Muscle layer of duodenum (tissue), 2 donors: ENCODE measurements around the gene VASH1.

ENCODE experiments used
- H3K27ac ChIP-seq: one replicate; pipeline ENCODE4 v1.7.0; 2013; ENCODE audit warnings: mild to moderate bottlenecking, low read length
- H3K27me3 ChIP-seq: one replicate; pipeline ENCODE4 v1.7.0; 2013; ENCODE audit warnings: low read depth, mild to moderate bottlenecking, control low read depth, low read length
- H3K36me3 ChIP-seq, 2 donors: one replicate each; pipeline ENCODE4 v1.7.0; 2013; ENCODE audit warnings: low read length in 2 of 2, control low read depth in 1 of 2, mild to moderate bottlenecking in 1 of 2; ENCODE audit not compliant: insufficient read depth in 2 of 2, control insufficient read depth in 1 of 2
- H3K4me1 ChIP-seq, 2 donors: one replicate each; pipeline ENCODE4 v1.7.0; 2013; ENCODE audit warnings: low read length in 2 of 2, mild to moderate bottlenecking in 2 of 2, control low read depth in 1 of 2, moderate library complexity in 1 of 2; ENCODE audit not compliant: insufficient read depth in 2 of 2, control insufficient read depth in 1 of 2
- H3K4me3 ChIP-seq, 2 donors: one replicate each; pipeline ENCODE4 v1.7.0; 2013; ENCODE audit warnings: low read length in 2 of 2, low read depth in 1 of 2, mild to moderate bottlenecking in 1 of 2
- H3K9me3 ChIP-seq, 2 donors: one replicate each; pipeline ENCODE4 v1.7.0; 2013; ENCODE audit warnings: low read length in 2 of 2, control low read depth in 1 of 2, mild to moderate bottlenecking in 1 of 2; ENCODE audit not compliant: control insufficient read depth in 1 of 2
- donor health status: healthy.

Gene VASH1

DNA sequence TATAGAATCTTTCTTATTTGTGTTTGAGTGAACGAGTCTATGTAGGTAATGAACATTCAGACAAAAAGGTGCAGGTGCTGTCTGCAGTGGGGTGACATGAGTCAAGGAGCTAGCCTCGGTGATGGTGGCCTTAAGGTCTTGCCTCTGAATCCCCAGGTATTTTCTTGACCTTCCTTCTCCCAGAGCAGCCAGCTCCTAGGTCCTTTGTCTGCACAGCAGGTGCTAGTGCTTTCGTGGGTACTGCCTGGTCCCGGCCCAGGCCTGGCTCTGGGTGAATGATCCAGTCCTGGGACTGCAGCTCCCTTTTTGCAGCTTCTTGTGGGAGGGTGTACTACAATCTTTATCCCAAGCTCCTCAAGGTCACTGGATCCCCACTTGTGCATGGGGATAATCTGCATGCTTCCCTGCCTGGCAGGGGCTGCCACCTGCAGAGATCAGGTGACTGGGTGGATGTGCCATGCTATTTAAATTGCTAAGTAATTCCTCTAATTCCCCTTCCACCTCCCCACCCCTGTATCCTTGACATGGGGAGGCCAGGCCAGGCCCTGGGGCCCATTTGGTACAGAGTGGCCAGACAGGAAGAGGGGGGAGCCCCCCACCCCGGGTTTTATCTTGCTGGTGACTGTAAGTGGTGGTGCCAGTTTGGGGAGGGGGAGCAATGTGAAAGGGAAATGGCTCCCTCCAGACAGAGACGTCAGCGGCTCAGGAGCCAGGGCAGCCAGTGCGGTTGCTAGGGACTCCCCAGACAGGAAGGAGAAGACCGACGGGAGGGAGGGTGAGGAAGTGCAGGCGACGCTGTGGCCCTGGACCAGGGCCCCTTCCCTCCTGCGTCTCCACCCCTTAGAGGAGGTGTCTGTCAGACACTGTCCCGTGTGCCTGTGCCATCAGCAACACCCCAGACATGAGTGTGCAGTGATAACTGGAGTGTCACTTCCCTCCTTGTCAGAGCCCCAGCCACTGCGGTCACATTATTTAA is 6.7 kb downstream of the VASH1 start:
- Histone ChIP-seq H3K27me3 (no peaks in the 10 kb centered on the region), H3K9me3 (no peaks in the 10 kb centered on the region), H3K36me3 (no peaks in the 10 kb centered on the region), H3K4me1 (peaks cover 0 to 22% of the 10 kb centered on the region in 2 donors), H3K4me3 (no peak overlapping the region), H3K27ac (peak overlapping the region; percentile 21)

DNA sequence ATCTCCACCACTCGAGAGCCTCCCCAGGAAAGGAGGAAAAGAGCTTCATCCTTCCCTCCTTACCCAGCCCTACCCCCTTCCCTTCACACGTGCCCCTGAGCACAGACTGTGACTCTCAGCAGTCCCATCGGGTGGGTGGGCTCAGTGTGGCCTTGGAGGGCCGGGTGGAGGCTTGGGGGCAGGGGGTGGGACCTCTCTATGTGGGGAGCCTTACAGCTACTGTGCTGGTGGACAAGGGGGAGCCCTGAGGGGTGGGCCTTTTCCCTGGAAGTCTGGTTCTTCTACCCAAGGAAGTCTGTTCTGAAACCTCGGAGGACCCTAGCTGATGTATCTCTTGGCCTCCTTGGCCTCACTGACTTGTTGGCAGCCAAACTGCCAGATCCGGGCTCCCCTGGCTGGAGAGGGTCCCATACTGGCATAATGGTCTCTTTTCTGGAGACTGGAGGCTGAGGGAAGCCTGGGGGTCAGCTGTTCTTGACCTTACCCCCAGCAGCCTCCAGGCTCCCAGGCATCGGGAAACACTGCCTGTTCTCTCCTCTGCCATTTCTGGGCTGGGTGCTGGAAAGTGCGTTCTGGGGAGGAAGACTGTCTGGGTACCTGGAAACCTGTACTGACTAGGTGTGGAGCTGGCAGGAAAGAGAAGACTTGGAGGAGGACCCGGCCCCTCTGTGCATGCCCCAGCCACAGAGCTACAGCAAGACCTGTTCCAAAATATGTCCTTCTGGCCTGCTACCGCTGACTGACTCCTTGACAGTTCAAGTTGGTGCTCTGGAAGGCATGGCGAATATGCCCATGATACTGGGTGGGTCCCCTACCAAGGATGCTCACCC is 7.6 kb downstream of the VASH1 start:
- no peaks in the 10 kb centered on the region for H3K36me3 ChIP-seq
- H3K4me3 ChIP-seq: no peak overlapping the region
- peak overlapping the region; percentile 13 for H3K27ac ChIP-seq
- H3K27me3 ChIP-seq: no peaks in the 10 kb centered on the region
- no peaks in the 10 kb centered on the region for H3K9me3 ChIP-seq
- peaks cover 0 to 25% of the 10 kb centered on the region in 2 donors for H3K4me1 ChIP-seq

DNA sequence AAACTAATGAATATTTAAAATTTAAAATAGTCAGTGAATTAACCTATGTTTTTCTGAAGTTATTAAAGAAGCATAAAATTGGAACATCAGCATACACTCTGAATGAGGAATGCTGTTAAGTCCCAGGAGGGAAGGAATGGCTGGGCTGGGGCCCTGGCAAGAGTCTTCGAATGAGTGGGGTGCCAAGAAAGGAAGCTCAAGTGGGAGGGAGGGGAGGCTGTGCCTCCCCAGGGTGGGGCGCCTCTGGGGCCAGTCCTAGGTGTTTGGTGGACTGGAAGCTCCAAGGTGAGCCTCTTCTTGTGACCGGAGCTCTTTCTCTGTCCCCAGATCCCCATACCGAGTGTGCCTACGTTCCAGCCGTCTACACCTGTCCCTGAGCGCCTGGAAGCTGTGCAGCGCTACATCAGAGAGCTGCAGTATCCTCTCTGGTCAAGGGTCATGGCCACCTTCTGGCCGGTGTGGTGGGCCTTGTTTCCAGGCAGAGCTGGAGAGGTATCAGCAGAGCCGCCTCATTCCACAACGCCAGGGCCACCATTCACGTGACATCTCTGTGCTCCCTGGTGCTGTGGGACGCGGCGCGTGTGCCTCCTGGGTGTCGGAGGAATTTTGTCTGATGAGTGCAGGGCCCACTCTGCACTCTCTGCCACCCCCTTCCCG is 8.5 kb downstream of the VASH1 start:
- peaks cover 0 to 29% of the 10 kb centered on the region in 2 donors for H3K4me1 ChIP-seq
- no peaks in the 10 kb centered on the region for H3K27me3 ChIP-seq
- no peaks in the 10 kb centered on the region for H3K9me3 ChIP-seq
- no peaks in the 10 kb centered on the region for H3K36me3 ChIP-seq
- no peak overlapping the region for H3K4me3 ChIP-seq
- no peak overlapping the region for H3K27ac ChIP-seq

DNA sequence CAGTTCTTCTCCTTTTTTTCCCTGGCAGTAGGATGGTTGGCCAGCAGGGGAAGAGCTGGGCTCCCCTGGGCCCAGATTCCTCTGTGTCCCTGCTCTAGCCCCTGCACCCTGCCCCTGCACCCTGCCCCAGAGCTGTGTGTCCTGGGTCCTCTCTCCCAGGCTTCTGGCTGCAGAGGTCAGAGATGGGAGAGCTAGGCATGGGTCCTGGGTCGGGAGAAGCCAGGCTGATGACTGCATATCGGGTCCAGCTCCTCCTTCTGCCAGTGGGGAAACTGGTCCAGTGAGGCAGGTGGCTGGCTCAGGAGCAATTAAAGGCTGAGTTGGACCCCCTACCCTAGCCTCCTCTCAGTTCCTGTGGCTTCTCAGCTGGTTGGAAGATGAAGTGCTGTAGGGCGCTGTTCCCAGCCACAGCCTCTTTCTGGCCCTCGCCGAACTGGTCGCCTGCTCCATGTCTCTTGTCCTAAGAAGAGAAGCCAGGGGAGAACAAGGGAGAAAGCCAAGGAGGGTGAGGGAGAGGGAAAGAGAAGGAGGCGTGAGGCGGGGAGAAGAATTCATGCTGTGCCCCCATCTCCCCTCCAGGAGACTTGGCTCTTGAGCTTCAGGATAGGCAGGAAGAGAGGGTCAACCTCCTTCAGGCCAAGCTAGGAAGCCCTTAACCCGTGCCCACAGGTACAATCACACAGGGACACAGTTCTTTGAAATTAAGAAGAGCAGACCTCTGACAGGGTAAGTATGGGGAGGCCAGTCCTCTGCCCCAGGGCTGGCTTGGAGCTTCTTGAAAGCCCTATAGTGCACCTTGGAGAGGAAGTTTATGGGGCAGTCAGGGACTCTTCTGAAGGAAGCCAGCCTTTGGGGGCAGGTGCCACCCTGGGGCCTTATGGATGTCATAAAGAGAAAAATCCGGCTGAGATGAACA is 9.5 kb downstream of the VASH1 start:
- Histone ChIP-seq H3K36me3 (no peaks in the 10 kb centered on the region), H3K9me3 (no peaks in the 10 kb centered on the region), H3K27ac (no peak overlapping the region), H3K27me3 (no peaks in the 10 kb centered on the region), H3K4me1 (peaks cover 0 to 29% of the 10 kb centered on the region in 2 donors), H3K4me3 (no peak overlapping the region)

DNA sequence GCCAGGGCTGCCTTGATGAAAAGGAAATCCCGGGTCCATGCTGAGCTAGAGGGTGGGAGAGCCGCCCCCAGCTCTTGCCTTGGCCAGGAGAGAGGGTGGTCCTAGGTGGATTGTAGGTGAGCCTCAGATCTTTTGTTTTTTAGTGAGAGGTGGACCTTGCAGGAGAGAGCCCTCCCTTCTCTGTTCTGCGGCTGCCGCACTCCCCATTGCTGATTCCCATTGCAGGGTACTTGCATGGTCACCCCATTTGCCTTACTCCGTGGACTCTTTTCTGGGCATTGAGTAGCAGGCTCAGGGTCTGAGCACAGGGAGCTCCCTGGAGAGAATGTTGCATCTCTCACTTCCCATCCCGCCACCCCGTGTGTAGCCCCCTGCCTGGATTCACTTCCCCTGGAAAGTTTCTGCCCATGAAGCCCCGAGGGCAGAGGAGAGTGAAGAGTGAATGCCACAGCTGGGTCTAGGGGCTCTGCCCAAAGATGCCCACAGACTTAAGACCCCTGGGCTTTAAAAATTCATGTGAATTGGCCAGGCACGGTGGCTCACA is 10.2 kb downstream of the VASH1 start:
- Histone ChIP-seq H3K4me3 (no peak overlapping the region), H3K27me3 (no peaks in the 10 kb centered on the region), H3K4me1 (peaks cover 0 to 29% of the 10 kb centered on the region in 2 donors), H3K9me3 (no peaks in the 10 kb centered on the region), H3K27ac (no peak overlapping the region), H3K36me3 (no peaks in the 10 kb centered on the region)

DNA sequence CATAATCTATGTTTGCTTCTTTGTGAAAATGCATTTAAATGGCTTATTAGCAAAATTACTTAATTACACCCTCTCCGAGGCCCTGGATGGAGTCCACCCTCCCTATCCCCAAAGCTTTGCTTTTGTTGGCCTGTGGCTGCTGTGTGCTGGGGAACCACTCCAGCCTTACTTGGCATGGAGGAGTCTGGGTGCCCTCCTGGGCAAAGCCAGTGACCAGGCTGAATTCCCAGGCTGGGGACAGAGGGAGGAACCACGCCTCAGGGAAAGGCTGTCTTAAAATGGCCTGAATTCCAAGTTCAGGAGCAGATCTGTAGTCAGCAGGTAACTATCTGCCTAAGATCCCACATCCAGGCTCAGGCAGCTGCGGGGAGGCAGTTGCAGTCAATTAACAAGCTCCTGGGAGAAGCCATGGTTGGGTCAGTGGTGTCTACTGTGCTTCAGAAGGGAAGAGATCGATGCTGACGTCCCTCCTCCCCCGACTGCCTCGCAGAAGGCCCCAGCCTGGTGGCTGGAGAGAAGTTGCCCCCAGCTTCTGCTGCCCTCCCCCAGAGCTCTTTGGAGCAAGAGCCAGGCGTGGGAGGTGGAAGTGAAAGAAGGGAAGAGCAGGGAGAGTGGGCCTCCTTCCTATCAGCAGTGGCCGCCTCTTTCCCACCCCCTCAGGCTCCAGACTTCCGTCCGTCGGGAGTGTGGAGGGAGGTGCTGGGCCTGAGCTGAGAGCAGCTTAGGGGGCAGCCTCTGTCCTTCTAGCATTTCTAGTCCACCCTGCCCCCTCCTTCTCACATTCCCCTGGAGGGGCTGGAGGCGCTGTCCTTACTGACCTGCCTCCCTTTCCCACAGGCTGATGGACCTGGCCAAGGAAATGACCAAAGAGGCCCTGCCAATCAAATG is 11.3 kb downstream of the VASH1 start:
- Histone ChIP-seq H3K4me3 (no peak overlapping the region), H3K27ac (peak overlapping the region; percentile 87), H3K9me3 (no peaks in the 10 kb centered on the region), H3K36me3 (no peaks in the 10 kb centered on the region), H3K4me1 (peaks cover 0 to 29% of the 10 kb centered on the region in 2 donors), H3K27me3 (no peaks in the 10 kb centered on the region)

DNA sequence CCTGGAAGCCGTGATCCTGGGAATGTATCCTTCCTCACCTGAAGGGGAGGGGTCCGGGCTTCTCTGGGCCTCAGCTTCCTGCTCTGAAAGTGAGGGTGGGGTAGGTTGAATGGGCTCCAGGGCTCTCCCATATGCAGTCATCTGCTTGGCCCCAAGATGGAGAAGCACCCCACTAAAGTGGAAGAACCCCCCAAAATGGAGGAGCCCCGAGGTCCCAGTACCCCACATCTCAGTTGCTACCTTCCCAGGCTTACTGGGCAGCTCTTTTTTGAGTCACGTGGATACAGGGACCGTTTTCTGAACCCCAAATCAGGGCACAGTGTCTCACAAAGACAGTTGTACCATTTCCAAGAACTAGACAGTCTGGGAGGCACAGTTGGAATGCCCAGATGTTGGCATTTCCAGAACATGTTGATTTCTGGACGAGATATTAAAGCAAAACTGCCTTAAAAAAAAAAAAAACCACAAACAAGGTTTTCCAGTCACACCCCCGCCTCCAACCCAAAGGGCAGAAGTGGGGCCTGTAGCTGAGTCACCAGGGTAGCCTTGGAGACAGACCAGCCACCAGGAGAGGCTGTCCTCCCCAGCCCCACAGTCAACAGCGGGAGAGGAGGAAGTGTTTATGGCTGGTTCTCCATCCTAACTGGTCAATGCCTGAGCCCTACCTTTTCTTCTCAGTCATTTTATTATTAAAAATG is 12.1 kb downstream of the VASH1 start:
- peaks cover 0 to 22% of the 10 kb centered on the region in 2 donors for H3K4me1 ChIP-seq
- H3K36me3 ChIP-seq: no peaks in the 10 kb centered on the region
- peak overlapping the region; percentile 87 for H3K27ac ChIP-seq
- no peaks in the 10 kb centered on the region for H3K27me3 ChIP-seq
- no peaks in the 10 kb centered on the region for H3K9me3 ChIP-seq
- no peak overlapping the region for H3K4me3 ChIP-seq

DNA sequence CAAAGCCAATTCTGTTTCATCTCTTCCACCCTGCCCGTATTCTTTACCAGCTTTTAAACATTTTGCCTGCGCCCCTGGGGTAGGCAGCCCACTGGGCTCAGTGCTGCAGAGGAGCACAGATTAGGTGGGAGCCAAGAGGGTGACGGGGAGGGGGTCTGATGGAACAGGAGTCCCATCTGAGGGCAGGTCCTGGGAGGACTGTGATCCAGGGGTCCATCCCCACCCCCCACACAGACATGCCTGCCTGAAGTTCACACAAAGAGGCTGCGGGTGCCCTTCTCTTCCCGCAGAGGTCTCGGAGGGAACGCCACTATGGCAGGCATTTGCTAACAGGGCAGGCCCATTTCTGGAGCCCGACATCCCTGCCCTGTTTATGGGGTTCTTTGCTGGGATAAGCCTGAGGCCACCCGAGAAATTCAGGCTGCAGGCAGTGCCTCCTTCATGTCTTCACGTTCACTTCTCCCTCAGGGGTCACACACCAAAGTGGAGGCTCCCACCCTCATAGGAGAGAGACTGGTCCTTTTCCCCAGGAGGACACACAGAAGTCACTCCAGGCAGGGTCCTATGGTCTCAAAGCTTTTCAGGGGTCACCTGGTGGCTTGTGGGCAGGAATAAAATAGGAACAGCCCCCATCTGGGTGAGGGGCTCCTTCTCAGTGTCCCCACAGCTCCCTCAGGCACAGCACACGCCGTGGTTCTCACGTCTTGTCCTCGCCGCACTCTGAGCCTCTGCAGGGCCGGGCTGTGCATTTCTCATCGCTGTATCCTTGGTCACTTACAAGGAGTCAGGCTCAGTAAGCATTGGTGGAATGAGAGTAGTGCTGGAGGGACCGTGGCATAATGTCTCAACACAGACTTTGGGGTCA is 12.9 kb downstream of the VASH1 start:
- Histone ChIP-seq H3K4me1 (peaks cover 0 to 18% of the 10 kb centered on the region in 2 donors), H3K36me3 (peaks cover 0 to 4% of the 10 kb centered on the region in 2 donors), H3K9me3 (no peaks in the 10 kb centered on the region), H3K27ac (no peak overlapping the region), H3K27me3 (no peaks in the 10 kb centered on the region), H3K4me3 (no peak overlapping the region)
